Measurements from ENCODE around the gene PRAMEF12. TPM values are rescaled to one million over a fixed set of nuclear protein-coding genes. Genes with fewer than 3 reads are reported as not detected.

Gene PRAMEF12
- total and polyA plus RNA-seq, 10 of the 15 experiments (the other 5 are each of a cell fraction or from before 2014, with no cell fraction given): not detected

- FAIRE-seq (no peak), ATAC-seq (peak; percentile 35), DNase-seq (ENCODE audit: low read depth, low spot score) (no peak)
- POLR2A ChIA-PET: no interaction called here
- in situ Hi-C loops (cut with MboI): no loop called here
- 0% methylated on average over 2 of the region's 2 CpGs for WGBS (ENCODE audit: insufficient coverage, insufficient replicate concordance, low lambda C conversion rate, missing lambda C conversion rate)
- RAD21 ChIA-PET (ENCODE audit: unreplicated experiment): no interaction called here
- Histone ChIP-seq H3K27me3 (replicated peaks in 1 of 2; ENCODE audit: control insufficient read depth in 2 of 2, insufficient read depth in 2 of 2, low read length in 1 of 2) (no peaks in the 10 kb centered on the region; a peak in 1 of 4 replicates), H4K20me1 (ENCODE audit: control insufficient read depth, insufficient read depth) (no peaks in the 10 kb centered on the region), H3K9me3 (replicated peaks; ENCODE audit: control insufficient read depth, insufficient read depth, low read length) (no peaks in the 10 kb centered on the region; the same call in 2 of the 3 replicates), H3K4me3 (no peak within 1 kb of the TSS), H3K79me2 (ENCODE audit: control insufficient read depth, insufficient read depth, low read length) (no peaks in the 10 kb centered on the region), H3K9ac (ENCODE audit: control insufficient read depth, insufficient read depth, low read length) (no peak within 1 kb of the TSS), H3K4me1 (ENCODE audit: control insufficient read depth, insufficient read depth, low read length) (no peaks in the 10 kb centered on the region), H3K4me2 (ENCODE audit: control insufficient read depth, insufficient read depth) (no peak within 1 kb of the TSS), H3K36me3 (ENCODE audit: control insufficient read depth in 2 of 2, insufficient read depth in 2 of 2, low read length in 1 of 2) (no peaks in the 10 kb centered on the region), H3K27ac (ENCODE audit: control insufficient read depth, insufficient read depth) (no peak within 1 kb of the TSS), H2AFZ (ENCODE audit: control insufficient read depth, low read depth, low read length) (no peak within 1 kb of the TSS)
- CTCF ChIA-PET: no interaction called here
- TF ChIP-seq RUNX3 (IDR thresholded peaks at IDR 0.05; ENCODE audit: low read length): peak; percentile 67
- no peak for TF ChIP-seq POLR2A (IDR thresholded peaks at IDR 0.05; ENCODE audit: low read depth, low read length)
- SMC1A ChIA-PET (ENCODE audit: uncharacterized antibody, unreplicated experiment): no interaction called here
- BruUV-seq (replicated peaks): no TSS peak
- intact Hi-C loops (cut with micrococcal nuclease; ENCODE audit: unreplicated experiment): no loop called here
These were observed 27.6 kb upstream of the PRAMEF12 start, which contains the start of gene CFAP107 for GRCh38 chr1:12745992-12746323. Gene CFAP107, plus strand, starts transcription at chr1:12746200. Its CDS starts 231 bp downstream, at chr1:12746431.

GRCh38 chr1:12748778-12749355 is 24.7 kb upstream of the PRAMEF12 start:
- no TSS peak for BruUV-seq (replicated peaks)
- Histone ChIP-seq H3K27me3 (replicated peaks in 1 of 2; ENCODE audit: control insufficient read depth in 2 of 2, insufficient read depth in 2 of 2, low read length in 1 of 2) (no peaks in the 10 kb centered on the region; a peak in 1 of 4 replicates), H4K20me1 (ENCODE audit: control insufficient read depth, insufficient read depth) (no peaks in the 10 kb centered on the region)

More at GRCh38 chr1:12748778-12749355, 24.7 kb upstream of the PRAMEF12 start:
- Histone ChIP-seq H3K9ac (ENCODE audit: control insufficient read depth, insufficient read depth, low read length) (no peak overlapping the region), H3K4me1 (ENCODE audit: control insufficient read depth, insufficient read depth, low read length) (no peaks in the 10 kb centered on the region), H3K27ac (ENCODE audit: control insufficient read depth, insufficient read depth) (no peak overlapping the region), H3K36me3 (ENCODE audit: control insufficient read depth in 2 of 2, insufficient read depth in 2 of 2, low read length in 1 of 2) (no peaks in the 10 kb centered on the region), H2AFZ (ENCODE audit: control insufficient read depth, low read depth, low read length) (no peak overlapping the region), H3K79me2 (ENCODE audit: control insufficient read depth, insufficient read depth, low read length) (no peaks in the 10 kb centered on the region), H3K4me3 (no peak overlapping the region), H3K4me2 (ENCODE audit: control insufficient read depth, insufficient read depth) (no peak overlapping the region), H3K9me3 (replicated peaks; ENCODE audit: control insufficient read depth, insufficient read depth, low read length) (no peaks in the 10 kb centered on the region; the same call in 2 of the 3 replicates)
- intact Hi-C loops (cut with micrococcal nuclease; ENCODE audit: unreplicated experiment) (no loop called here), in situ Hi-C loops (cut with MboI) (no loop called here)
- SMC1A ChIA-PET (ENCODE audit: uncharacterized antibody, unreplicated experiment): no interaction called here
- POLR2A ChIA-PET: no interaction called here
- DNase-seq (ENCODE audit: low read depth, low spot score): no peak
- no peak for FAIRE-seq
- CTCF ChIA-PET: no interaction called here
- TF ChIP-seq, protein P1, sequence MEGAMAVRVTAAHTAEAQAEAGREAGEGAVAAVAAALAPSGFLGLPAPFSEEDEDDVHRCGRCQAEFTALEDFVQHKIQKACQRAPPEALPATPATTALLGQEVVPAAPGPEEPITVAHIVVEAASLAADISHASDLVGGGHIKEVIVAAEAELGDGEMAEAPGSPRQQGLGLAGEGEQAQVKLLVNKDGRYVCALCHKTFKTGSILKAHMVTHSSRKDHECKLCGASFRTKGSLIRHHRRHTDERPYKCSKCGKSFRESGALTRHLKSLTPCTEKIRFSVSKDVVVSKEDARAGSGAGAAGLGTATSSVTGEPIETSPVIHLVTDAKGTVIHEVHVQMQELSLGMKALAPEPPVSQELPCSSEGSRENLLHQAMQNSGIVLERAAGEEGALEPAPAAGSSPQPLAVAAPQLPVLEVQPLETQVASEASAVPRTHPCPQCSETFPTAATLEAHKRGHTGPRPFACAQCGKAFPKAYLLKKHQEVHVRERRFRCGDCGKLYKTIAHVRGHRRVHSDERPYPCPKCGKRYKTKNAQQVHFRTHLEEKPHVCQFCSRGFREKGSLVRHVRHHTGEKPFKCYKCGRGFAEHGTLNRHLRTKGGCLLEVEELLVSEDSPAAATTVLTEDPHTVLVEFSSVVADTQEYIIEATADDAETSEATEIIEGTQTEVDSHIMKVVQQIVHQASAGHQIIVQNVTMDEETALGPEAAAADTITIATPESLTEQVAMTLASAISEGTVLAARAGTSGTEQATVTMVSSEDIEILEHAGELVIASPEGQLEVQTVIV (IDR thresholded peaks at IDR 0.05; ENCODE audit: borderline replicate concordance, partially characterized antibody): no peak
- TF ChIP-seq CHD2 (IDR thresholded peaks at IDR 0.05; ENCODE audit: borderline replicate concordance, low read depth, low read length) (no peak), BACH1 (IDR thresholded peaks at IDR 0.05; ENCODE audit: borderline replicate concordance) (no peak), NRF1 (conservative IDR thresholded peaks at IDR 0.05; ENCODE audit: low read depth, low read length) (no peak), MTA3 (IDR thresholded peaks at IDR 0.05; ENCODE audit: borderline replicate concordance, low read length) (no peak), SIX5 (IDR thresholded peaks at IDR 0.05; ENCODE audit: low read depth, low read length, severe bottlenecking) (no peak), SMAD5 (IDR thresholded peaks at IDR 0.05; ENCODE audit: low read depth) (no peak), SUZ12 (IDR thresholded peaks at IDR 0.05; ENCODE audit: unreplicated experiment) (no peak)
- TF ChIP-seq, protein P2, sequence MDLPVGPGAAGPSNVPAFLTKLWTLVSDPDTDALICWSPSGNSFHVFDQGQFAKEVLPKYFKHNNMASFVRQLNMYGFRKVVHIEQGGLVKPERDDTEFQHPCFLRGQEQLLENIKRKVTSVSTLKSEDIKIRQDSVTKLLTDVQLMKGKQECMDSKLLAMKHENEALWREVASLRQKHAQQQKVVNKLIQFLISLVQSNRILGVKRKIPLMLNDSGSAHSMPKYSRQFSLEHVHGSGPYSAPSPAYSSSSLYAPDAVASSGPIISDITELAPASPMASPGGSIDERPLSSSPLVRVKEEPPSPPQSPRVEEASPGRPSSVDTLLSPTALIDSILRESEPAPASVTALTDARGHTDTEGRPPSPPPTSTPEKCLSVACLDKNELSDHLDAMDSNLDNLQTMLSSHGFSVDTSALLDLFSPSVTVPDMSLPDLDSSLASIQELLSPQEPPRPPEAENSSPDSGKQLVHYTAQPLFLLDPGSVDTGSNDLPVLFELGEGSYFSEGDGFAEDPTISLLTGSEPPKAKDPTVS (IDR thresholded peaks at IDR 0.05; ENCODE audit: low read depth, low read length): no peak
- ATAC-seq: no peak
- RAD21 ChIA-PET (ENCODE audit: unreplicated experiment): no interaction called here

All from GM12878 (cell line).